GM12892 (cell line): Measurements from ENCODE around the gene SOD2.

Experiments
- POLR2A ChIP-seq: IDR thresholded peaks from 2 replicates; pipeline ENCODE4 v1.6.1; 2011; ENCODE audit warnings: low read depth, low read length, control low read depth
- POLR2AphosphoS5 ChIP-seq: IDR thresholded peaks from 2 replicates; pipeline ENCODE4 v1.6.1; 2011; ENCODE audit warnings: low read depth, low read length, control low read depth

DNA sequence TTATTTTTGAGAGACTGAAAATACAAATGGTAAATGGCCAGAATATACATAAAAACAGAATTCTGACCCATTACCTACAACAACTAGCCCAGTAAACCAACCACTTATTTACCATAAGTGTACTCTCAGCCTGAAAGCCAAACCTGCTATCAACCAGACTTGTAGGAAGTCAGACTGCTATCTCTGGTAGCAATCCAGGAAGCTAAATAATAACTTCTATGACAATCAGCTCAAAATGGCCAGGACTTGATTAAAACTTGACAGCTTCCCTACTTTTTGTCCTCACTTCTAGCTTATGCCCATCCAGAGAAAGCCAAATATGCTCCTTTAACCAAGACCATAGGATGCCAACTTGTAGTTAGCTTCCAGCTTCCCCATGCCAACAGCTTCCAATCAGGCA, 29.6 kb upstream of the SOD2 start:
- no peak for TF ChIP-seq POLR2A
- TF ChIP-seq POLR2AphosphoS5, result no peak
